GM19452 (cell line): ENCODE measurements around the gene GIGYF1.
"Not testable (repeated sequence)": the region's sequence is repeated elsewhere in the genome, so short reads cannot be mapped to it uniquely, and the experiment has no call there.

Experiments
- ATAC-seq: cut with Tn5 transposase; IDR thresholded peaks from one replicate; pipeline ENCODE4 v1.9.1; 2021; ENCODE audit not compliant: unreplicated experiment

The GIGYF1 gene, protein sequence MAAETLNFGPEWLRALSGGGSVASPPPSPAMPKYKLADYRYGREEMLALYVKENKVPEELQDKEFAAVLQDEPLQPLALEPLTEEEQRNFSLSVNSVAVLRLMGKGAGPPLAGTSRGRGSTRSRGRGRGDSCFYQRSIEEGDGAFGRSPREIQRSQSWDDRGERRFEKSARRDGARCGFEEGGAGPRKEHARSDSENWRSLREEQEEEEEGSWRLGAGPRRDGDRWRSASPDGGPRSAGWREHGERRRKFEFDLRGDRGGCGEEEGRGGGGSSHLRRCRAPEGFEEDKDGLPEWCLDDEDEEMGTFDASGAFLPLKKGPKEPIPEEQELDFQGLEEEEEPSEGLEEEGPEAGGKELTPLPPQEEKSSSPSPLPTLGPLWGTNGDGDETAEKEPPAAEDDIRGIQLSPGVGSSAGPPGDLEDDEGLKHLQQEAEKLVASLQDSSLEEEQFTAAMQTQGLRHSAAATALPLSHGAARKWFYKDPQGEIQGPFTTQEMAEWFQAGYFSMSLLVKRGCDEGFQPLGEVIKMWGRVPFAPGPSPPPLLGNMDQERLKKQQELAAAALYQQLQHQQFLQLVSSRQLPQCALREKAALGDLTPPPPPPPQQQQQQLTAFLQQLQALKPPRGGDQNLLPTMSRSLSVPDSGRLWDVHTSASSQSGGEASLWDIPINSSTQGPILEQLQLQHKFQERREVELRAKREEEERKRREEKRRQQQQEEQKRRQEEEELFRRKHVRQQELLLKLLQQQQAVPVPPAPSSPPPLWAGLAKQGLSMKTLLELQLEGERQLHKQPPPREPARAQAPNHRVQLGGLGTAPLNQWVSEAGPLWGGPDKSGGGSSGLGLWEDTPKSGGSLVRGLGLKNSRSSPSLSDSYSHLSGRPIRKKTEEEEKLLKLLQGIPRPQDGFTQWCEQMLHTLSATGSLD (N-terminal part only)

DNA sequence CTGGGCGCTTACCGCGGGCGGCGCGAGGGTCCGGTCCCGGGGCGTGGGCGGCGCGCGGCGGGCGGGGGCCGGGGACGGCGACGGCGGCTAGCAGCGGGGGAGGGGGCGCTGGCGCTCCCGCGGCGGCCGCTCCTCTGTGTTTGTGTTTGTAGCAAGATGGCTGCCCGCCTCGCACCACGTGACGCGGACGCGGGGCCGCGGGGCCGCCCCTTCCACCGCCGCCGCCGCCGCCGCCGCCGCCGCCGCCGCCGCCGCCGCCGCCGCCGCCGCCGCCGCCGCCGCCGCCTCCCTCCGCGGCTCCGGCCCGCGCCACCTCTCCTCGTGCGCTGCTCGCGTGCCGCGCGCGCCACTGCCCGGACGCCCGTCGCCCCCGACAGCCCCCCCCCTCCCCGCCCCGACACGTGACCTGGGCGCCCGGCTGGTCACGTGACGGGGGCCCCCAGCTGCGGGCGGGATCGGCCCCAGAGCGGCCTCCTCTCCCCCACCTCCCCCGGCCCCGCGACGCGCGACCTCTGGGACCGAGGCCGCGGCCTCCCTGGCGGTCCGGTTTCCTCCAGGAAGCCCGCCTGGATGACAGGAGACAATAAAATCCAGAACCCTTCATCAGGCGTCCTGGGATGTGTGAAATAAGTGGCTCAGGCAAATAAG is at the start of gene GIGYF1:
TSS of gene GIGYF1 (minus strand) at position 153 of the 648 bp plus-strand sequence. CDS start 6,012 bp downstream, outside the sequence.
- ATAC-seq, result peak; percentile 47

DNA sequence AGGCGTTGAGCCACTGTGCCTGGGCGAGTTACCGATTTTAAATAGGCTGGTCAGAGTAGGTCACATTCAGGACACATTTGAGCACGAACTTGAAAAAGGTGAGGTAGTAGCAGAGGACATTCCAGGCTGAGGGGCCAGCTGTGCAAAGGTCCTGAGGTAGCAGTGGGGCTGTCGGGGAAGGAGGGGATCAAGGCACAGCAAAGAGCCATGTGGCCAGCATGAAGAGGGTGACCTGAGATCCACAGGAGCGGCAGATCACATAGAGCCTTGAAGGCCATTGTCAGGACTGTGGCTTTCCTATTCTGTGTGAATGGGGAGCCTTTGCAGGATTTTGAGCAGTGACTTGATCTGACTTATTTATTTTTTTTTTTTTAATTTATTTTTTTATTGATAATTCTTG is 45.9 kb upstream of the GIGYF1 start:
- no peak for ATAC-seq

DNA sequence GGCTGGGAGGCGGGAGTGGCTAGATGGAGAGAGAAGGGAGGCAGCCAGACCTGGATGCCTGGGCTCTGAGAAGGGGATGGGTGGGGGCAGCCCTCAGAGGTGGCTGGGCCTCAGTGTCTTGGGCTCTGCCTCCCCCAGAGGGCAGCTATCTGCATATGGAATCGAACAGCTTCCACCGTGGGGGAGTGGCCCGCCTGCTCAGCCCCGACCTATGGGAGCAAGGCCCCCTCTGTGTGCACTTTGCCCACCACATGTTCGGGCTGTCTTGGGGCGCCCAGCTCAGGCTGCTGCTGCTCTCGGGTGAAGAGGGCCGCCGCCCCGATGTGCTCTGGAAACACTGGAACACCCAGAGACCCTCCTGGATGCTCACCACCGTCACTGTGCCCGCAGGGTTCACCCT is 42.6 kb upstream of the GIGYF1 start:
- no peak for ATAC-seq

DNA sequence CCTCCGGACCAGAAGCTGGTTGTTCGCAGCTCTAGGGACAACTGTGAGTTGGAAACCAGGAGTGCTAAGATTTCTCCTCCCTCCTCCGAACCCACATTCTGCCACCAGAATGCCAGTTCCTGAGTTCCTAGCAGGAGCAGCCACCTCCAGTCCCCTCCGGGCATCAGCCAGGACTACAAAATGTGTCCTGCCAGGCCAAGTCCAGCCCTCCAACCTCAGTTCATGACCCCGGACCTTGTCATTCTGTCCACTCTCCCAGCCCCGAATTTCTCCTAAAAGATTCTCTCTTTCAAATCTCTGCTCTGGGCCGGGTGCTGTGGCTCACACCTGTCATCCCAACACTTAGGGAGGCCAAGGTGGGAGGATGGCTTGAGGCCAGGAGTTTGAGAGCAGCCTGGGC is 41.7 kb upstream of the GIGYF1 start:
- ATAC-seq, result no peak

DNA sequence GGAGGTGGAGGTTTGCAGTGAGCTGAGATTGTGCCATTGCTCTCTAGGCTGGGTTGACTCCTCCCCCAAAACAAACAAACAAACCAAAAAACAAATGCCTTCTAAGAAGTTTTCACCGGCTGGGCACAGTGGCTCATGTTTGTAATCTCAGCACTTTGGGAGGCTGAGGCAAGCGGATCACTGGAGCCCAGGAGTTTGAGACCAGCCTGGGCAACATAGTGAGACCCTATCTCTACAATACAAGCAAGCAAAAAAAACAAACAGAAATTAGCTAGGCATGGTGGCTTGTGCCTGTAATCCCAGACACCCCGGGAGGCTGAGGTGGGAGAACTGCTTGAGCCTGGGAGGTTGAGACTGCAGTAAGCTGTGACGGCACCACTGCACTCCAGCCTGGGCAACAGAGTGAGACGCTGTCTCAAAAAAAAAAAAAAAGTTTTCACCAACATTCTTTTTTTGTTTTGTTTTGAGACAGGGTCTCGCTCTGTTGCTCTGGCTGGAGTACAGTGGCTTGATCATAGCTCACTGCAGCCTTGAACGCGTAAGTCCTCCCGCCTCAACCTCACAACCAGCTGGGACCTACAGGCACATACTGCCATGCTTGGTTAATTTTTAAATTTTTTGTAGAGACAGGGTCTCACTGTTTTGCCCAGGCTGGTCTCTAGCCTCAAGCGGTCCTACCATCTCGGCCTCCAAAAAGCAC is 38.0 kb upstream of the GIGYF1 start:
- no peak for ATAC-seq

DNA sequence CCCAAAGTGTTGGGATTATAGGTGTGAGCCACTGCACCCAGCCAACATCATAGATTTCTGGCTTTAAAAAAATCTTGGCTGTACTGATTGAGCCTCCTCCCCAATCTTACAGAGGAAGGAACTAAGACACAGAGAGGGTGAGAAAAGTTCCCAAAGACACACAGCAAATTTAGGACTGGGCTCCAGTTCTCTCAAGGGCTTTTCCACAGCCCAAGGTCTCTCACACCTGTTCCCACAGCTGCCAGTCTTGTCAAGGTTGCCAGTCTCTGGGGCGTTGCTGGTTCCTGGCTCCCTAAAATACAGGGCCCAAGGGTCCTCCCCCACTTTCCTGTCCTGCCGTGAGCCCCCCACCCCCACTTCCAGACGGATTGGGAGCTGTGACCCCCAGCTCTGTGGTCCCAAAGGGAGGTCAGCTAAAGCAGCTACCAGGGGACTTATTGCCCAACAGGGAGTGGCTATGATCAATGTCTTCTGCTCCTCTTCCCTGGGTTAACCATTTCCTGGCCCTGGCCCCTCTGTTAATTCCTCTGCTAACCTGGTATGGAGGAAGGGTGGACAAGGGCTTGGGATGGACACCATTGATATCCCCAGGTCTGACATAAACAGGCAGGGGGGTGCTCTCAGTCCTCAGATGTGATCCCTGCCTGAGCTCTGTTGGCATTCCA is 36.2 kb upstream of the GIGYF1 start:
- ATAC-seq, result no peak

DNA sequence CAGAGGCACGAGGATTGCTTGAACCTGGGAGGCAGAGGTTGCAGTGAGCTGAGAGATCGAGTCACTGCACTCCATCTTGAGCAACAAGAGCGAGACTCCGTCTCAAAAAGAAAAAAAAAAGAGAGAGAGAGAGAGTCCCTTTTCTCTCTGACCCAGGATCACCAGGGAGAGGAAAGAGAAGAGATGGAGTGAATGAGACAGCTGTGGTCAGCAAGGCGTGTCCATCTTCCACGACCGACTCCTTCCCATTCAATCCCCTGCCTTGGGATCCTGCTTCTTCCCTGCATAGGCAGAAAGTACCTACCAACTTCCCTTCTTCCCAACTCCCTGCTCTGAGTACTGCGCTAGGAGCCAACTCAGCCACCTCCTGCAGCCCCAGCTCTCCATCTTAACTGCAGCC is 34.1 kb upstream of the GIGYF1 start:
- ATAC-seq, result no peak

DNA sequence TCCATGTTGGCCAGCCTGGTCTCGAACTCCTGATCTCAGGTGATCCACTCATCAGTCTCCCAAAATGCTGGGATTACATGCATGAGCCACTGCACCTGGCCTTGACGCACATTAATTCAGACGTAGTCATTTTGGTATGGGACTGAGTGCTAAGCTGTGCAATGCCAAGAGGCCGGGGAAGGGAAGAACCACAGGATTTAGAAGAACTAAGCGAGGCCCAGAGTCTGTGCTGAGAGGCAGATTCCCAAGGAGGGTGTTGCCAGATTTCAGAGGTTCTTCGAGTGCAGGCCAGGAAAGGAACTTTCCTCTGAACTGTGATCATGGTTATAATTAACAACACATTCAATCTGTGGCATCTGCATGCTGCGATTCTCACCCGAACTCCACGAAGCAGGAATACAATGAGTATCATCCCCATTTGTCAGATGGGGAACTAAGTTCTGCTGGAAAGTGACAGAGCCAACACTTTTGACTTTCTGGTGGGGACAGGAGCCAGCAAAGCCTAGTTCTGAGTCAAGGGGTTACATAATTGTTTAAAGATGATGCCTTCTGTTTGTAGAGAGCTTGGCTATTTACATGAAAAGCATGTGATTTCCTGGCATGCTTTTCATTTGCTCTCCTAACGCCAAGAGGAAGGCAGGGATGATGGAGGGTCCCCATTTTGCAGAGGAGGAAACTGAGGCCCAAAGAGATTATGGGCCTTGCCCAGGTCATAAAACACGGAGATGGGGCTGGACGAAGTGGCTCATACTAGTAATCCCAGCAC is 33.1 kb upstream of the GIGYF1 start:
- ATAC-seq, result no peak

DNA sequence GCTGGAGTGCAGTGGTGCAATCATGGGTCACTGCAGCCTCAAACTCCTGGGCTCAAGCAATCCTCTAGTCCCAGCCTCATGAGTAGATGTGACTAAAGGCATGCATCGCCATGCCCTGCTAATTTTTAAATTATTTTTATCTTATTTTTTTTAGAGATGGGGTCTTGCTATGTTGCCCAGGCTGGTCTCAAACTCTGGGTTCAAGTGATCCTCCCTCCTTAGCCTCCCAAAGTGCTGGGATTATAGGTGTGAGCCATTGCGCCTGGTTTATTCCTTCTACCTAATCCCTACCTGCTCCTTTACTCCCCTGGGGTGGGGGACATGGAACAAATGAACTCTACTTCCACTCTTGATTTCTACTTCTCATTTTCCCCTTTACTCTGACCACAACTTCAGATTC is 30.3 kb upstream of the GIGYF1 start:
- not testable (repeated sequence) for ATAC-seq

DNA sequence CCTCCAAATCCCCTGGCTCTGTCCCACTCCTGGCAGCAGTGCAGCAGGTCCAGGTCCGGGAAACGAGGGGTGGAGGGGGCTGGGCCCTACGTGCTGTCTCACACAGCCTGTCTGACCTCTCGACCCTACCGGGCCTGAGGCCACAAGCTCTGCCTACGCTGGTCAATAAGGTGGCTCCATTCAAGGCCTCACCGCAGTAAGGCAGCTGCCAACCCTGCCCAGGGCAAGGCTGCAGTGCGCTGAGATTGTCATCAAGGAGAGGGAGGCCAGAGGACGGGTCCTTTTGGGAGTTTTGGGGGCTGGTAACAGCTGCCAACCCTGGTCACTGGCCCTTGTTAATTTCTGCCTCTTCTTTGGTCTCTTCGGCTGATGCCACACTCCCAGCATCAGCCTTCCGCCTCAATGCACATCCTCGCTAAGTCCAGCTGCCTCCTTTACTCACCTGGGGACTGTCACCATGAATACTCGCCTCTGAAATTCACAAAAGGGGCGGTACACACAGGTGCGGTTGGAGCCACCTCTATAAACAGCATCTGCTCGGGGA is 29.8 kb upstream of the GIGYF1 start:
- no peak for ATAC-seq

DNA sequence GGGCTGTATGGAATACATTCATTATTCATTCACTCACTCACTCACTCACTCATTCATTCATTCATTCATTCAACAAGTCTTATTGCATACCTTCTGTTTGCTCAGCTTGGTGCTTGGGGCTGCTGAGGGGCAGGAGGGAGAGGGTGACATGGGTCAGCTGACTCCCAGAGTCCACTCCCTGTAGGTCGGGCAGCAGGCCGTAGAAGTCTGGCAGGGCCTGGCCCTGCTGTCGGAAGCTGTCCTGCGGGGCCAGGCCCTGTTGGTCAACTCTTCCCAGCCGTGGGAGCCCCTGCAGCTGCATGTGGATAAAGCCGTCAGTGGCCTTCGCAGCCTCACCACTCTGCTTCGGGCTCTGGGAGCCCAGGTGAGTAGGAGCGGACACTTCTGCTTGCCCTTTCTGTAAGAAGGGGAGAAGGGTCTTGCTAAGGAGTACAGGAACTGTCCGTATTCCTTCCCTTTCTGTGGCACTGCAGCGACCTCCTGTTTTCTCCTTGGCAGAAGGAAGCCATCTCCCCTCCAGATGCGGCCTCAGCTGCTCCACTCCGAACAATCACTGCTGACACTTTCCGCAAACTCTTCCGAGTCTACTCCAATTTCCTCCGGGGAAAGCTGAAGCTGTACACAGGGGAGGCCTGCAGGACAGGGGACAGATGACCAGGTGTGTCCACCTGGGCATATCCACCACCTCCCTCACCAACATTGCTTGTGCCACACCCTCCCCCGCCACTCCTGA is 28.6 kb upstream of the GIGYF1 start:
- no peak for ATAC-seq

DNA sequence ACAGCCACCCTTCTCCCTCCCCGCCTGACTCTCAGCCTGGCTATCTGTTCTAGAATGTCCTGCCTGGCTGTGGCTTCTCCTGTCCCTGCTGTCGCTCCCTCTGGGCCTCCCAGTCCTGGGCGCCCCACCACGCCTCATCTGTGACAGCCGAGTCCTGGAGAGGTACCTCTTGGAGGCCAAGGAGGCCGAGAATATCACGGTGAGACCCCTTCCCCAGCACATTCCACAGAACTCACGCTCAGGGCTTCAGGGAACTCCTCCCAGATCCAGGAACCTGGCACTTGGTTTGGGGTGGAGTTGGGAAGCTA is 27.4 kb upstream of the GIGYF1 start:
- ATAC-seq, result no peak

DNA sequence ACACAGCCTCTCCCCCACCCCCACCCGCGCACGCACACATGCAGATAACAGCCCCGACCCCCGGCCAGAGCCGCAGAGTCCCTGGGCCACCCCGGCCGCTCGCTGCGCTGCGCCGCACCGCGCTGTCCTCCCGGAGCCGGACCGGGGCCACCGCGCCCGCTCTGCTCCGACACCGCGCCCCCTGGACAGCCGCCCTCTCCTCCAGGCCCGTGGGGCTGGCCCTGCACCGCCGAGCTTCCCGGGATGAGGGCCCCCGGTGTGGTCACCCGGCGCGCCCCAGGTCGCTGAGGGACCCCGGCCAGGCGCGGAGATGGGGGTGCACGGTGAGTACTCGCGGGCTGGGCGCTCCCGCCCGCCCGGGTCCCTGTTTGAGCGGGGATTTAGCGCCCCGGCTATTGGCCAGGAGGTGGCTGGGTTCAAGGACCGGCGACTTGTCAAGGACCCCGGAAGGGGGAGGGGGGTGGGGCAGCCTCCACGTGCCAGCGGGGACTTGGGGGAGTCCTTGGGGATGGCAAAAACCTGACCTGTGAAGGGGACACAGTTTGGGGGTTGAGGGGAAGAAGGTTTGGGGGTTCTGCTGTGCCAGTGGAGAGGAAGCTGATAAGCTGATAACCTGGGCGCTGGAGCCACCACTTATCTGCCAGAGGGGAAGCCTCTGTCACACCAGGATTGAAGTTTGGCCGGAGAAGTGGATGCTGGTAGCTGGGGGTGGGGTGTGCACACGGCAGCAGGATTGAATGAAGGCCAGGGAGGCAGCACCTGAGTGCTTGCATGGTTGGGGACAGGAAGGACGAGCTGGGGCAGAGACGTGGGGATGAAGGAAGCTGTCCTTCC is 26.8 kb upstream of the GIGYF1 start:
- ATAC-seq, result no peak

DNA sequence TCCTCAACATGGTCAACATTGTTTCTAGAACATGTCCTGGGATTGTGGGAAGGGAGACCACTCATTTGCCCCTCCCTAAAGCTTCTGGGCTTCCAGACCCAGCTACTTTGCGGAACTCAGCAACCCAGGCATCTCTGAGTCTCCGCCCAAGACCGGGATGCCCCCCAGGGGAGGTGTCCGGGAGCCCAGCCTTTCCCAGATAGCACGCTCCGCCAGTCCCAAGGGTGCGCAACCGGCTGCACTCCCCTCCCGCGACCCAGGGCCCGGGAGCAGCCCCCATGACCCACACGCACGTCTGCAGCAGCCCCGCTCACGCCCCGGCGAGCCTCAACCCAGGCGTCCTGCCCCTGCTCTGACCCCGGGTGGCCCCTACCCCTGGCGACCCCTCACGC is 26.2 kb upstream of the GIGYF1 start, which contains the start of gene EPO:
TSS of gene EPO (plus strand) at position 190 of the 392 bp plus-strand sequence. CDS start 513 bp downstream, outside the sequence.
- no peak for ATAC-seq

DNA sequence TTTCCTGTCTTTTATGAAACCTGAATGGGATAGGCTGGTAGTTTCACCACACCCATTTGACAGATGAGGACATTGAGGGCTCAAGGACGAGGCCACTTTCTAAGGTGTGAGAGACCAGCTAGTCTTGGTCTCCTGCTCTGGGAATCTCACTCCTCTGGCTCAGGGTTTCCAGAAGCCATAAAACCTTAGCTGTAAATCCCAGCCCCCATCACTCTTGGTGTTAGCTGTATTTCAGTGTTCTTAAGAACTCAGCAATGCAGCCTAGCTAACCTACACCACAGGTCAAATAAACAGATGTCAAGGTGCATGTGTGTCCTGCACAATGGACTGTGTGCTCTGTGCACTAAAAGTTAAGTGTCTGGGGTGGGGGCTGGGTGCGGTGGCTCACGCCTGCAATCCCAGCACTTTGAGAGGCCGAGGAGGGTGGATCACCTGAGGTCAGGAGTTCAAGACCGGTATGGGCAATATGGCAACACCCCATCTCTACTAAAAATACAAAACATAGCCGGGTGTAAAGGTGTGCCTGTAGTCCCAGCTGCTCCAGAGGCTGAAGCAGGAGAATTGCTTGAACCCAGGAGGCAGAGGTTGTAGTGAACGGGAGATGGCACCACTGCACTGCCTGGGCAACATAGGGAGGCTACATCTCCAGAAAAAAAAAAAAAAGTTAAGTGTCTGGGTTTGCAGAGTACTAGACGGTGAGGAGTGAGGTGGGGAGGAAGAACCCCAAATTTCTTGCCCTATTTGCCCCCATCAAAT is 25.7 kb upstream of the GIGYF1 start:
- no peak for ATAC-seq

DNA sequence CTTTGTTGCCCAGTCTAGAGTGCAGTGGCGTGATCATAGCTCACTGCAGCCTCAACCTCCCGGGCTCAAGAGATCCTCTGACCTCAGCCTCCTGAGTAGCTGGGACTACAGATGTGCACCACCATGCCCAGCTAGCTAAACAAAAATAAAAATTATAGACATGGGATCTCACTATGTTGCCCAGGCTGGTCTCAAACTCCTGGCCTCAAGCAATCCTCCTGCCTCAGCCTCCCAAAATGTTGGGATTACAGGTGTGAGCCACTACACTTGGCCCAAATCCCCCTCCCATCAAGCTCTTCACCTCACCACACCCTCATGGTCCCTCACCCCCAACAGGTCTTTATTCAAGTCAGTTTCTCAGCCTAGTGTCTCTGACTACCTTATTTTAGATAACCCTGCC is 23.0 kb upstream of the GIGYF1 start:
- ATAC-seq, result not testable (repeated sequence)

DNA sequence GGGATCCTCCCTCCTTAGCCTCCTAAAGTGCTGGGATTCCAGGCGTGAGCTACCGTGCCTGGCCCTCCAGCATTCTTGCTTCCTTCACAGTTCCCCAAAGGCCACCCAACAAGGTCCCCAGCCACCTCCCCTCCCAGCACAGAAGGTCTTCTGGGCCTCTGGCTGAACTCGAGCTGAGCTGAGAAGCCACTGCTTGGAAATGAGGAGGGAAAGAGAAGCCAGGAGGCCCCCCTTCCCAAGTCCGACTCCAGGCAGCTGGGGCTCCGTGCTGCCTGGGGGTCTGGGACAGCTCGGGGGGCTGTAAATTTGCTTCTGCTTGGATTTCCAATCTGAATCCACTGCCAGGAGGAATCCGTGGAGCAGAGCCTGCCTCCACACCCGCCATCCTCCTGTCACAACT is 20.7 kb upstream of the GIGYF1 start:
- ATAC-seq, result no peak
